Neutrophil (primary cell): ENCODE data around the gene FREM1.

Experiments used
- H3K27ac ChIP-seq: fragments of 200-600 bp; sonication (generic); 2 replicates; pipeline ENCODE4 v1.5.1; 2016; ENCODE audit warnings: mild to moderate bottlenecking, moderate library complexity
- H3K27me3 ChIP-seq: fragments of 200-600 bp; sonication (generic); 2 replicates; pipeline ENCODE4 v1.6.0; 2016; ENCODE audit warnings: mild to moderate bottlenecking
- H3K36me3 ChIP-seq: fragments of 200-600 bp; sonication (generic); 2 replicates; pipeline ENCODE4 v1.5.1; 2017
- H3K4me1 ChIP-seq, 2 experiments: fragments of 200-600 bp in 1 of 2; sonication (generic) in 1 of 2; 1 replicate in 1 of 2; 2 replicates in 1 of 2; pipeline versions ENCODE4 v1.5.1 to v1.6.1; 2013 to 2016; ENCODE audit warnings: low read depth in 1 of 2, low read length in 1 of 2, mild to moderate bottlenecking in 1 of 2, moderate library complexity in 1 of 2; ENCODE audit not compliant: control insufficient read depth in 1 of 2, insufficient read depth in 1 of 2
- H3K4me3 ChIP-seq, 2 experiments: fragments of 200-600 bp in 1 of 2; sonication (generic) in 1 of 2; 1 replicate in 1 of 2; 2 replicates in 1 of 2; pipeline ENCODE4 v1.5.1; 2013 to 2016; ENCODE audit warnings: low read depth in 1 of 2, low read length in 1 of 2, mild to moderate bottlenecking in 1 of 2, moderate library complexity in 1 of 2
- H3K9me3 ChIP-seq: fragments of 200-600 bp; sonication (generic); 2 replicates; pipeline ENCODE4 v1.5.1; 2016
- CTCF ChIP-seq: fragments of 200-600 bp; sonication (generic); IDR thresholded peaks from 2 replicates; pipeline ENCODE4 v1.5.1; 2016; ENCODE audit warnings: antibody characterized with exemption

The FREM1 gene

GRCh38 chr9:14690948-14691730 lies 219.1 kb downstream of the FREM1 start:
- H3K27me3 ChIP-seq: peaks cover 43% of the 10 kb centered on the region
- H3K9me3 ChIP-seq: no peaks in the 10 kb centered on the region
- no peak for TF ChIP-seq CTCF
- H3K4me3 ChIP-seq: no peak overlapping the region
- H3K36me3 ChIP-seq: peaks cover 6% of the 10 kb centered on the region
- H3K27ac ChIP-seq: no peak overlapping the region
- H3K4me1 ChIP-seq: peaks cover 9 to 17% of the 10 kb centered on the region in 2 experiments

- TF ChIP-seq CTCF: no peak
- Histone ChIP-seq H3K27ac (no peak overlapping the region), H3K4me1 (peaks cover 0 to 1% of the 10 kb centered on the region in 2 experiments), H3K36me3 (peaks cover 6% of the 10 kb centered on the region), H3K4me3 (no peak overlapping the region), H3K27me3 (peaks cover 4% of the 10 kb centered on the region), H3K9me3 (no peaks in the 10 kb centered on the region)
Observed at GRCh38 chr9:14687042-14687719, 223.0 kb downstream of the FREM1 start.

- Histone ChIP-seq H3K27me3 (no peaks in the 10 kb centered on the region), H3K4me1 (no peaks in the 10 kb centered on the region), H3K4me3 (no peak overlapping the region), H3K36me3 (peaks cover 6% of the 10 kb centered on the region), H3K27ac (no peak overlapping the region), H3K9me3 (no peaks in the 10 kb centered on the region)
- no peak for TF ChIP-seq CTCF
Observed at GRCh38 chr9:14686168-14686567, 224.1 kb downstream of the FREM1 start.
